Measurements from ENCODE around the gene PCED1A.

Gene PCED1A

GRCh38 chr20:2800521-2801285 lies 39.8 kb downstream of the PCED1A start, which contains the start of gene CPXM1:
TSS of gene CPXM1 (minus strand) at chr20:2800627. CDS start at chr20:2800572, 55 bp downstream.
- DNase-seq, result peak; percentile 74

DNA sequence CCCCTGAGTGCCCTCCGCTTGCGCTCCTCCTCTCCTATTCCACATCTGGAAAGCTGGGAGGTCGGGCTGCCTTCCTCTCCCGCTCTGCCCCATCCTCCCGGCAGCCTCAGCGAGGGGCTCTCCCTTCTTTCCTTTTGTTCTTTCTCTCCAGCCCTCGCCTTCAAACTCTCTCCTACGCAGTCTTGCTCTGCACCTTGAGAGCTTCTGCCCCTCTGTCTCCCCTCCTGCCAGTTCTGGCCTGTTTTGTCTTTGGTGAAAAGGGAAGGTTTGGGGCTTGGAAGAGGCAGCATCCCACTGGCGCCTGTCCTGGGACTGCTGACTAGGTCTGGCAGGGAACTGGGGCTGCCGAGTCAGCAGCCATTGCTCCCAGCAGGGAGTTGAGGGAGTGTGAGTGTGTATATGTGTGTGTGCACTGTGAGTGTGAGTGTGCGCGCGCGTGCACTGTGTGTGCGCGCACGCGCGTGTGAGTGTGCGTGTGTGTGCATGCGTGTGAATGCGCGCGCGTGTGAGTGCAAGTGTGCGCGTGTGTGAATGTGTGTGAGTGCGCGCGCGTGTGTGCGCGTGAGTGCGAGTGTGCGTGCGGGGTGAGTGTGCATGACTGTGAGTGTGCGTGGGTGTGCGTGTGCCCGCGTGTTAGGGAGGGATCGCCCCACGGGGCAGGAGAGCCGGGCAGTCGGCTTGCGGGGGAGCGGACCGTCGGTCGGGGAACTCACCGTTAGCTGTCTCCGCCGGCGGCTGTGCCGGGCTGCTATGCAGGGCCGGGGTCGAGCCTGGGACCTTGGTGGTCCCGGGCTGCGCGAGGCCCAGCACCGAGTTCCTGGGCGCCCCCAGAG lies 40.6 kb downstream of the PCED1A start:
- DNase-seq, result no peak

GRCh38 chr20:2799271-2799670 lies 41.2 kb downstream of the PCED1A start:
- DNase-seq, result no peak

- no peak for DNase-seq
Observed at GRCh38 chr20:2798814-2799213, 41.6 kb downstream of the PCED1A start.

GRCh38 chr20:2798095-2798805 lies 42.2 kb downstream of the PCED1A start:
- no peak for DNase-seq

GRCh38 chr20:2797136-2797983 lies 43.1 kb downstream of the PCED1A start:
- no peak for DNase-seq

GRCh38 chr20:2796011-2796660 lies 44.3 kb downstream of the PCED1A start:
- no peak for DNase-seq

GRCh38 chr20:2795451-2795850 lies 45.0 kb downstream of the PCED1A start:
- DNase-seq, result peak; percentile 72

DNA sequence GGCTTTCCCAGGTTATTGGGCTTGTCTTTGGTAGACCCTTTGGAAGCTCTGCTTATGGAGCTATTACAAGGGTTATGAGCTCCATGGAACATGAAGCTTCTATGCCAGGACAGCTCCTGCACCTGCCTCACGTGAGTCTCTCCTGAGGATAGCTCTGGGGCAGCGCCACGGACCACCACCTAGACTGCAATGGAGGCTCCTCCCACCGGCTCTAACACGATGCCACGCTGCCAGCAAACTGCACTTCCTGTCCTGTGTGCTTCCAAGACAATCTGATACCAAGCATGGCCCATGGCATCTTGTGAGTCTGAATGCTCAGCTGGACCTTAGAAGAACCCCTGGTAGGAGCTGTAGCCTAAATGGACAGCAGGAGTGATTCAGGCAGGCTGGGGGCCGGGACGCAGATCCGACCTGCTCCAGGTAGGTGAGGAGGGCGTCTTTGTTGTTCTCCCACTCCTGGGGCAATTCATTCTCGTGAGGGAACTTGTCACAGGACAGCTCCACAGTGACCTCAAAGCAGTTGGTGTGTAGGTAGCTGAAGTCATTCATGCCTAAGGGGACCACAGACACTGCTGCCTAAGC lies 45.5 kb downstream of the PCED1A start:
- DNase-seq, result no peak

GRCh38 chr20:2794202-2794748 lies 46.2 kb downstream of the PCED1A start:
- DNase-seq, result no peak

GRCh38 chr20:2793471-2793870 lies 47.0 kb downstream of the PCED1A start:
- no peak for DNase-seq

All from hematopoietic multipotent progenitor cell treated with erythropoietin and hydrocortisone succinate and interleukin-3 and kit ligand, for 8 days (in vitro differentiated cells).